GM12801 (cell line): Measurements from ENCODE around the gene FBLN1.

Experiments used
- TF ChIP-seq, protein P1 (sequence below): IDR thresholded peaks from one replicate; pipeline ENCODE4 v1.5.1; 2011; ENCODE audit warnings: control low read depth; ENCODE audit not compliant: insufficient read length; ENCODE audit errors: extremely low read depth

Gene FBLN1

GRCh38 chr22:45502215-45503049 is at the start of gene FBLN1:
Gene FBLN1 (plus strand): TSS chr22:45502883. CDS start chr22:45502986, 103 bp downstream.
- TF ChIP-seq, protein P1, sequence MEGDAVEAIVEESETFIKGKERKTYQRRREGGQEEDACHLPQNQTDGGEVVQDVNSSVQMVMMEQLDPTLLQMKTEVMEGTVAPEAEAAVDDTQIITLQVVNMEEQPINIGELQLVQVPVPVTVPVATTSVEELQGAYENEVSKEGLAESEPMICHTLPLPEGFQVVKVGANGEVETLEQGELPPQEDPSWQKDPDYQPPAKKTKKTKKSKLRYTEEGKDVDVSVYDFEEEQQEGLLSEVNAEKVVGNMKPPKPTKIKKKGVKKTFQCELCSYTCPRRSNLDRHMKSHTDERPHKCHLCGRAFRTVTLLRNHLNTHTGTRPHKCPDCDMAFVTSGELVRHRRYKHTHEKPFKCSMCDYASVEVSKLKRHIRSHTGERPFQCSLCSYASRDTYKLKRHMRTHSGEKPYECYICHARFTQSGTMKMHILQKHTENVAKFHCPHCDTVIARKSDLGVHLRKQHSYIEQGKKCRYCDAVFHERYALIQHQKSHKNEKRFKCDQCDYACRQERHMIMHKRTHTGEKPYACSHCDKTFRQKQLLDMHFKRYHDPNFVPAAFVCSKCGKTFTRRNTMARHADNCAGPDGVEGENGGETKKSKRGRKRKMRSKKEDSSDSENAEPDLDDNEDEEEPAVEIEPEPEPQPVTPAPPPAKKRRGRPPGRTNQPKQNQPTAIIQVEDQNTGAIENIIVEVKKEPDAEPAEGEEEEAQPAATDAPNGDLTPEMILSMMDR: no peak

- TF ChIP-seq, protein P1: no peak
Measured at GRCh38 chr22:45453764-45454163, 48.9 kb upstream of the FBLN1 start.

DNA sequence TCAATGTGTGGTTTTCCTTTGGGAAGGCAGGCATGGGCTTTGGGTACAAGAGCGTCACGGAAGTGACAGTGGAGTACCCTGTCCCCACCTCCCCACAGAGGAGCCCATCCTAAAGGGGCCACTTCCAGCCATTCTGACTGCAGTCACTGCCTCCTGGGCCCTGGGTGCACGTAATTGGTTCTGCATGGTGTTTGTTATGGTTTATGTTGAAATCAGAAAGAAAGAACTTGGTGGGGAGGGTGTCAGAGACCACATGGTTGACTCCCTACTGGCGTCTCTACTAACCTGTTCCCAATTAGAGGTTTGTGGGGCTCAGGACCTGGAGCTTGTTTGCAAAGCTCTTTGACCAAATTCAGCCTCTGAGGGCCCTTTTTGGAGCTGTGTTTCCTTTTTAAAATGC is 48.4 kb upstream of the FBLN1 start:
- TF ChIP-seq, protein P1: no peak

DNA sequence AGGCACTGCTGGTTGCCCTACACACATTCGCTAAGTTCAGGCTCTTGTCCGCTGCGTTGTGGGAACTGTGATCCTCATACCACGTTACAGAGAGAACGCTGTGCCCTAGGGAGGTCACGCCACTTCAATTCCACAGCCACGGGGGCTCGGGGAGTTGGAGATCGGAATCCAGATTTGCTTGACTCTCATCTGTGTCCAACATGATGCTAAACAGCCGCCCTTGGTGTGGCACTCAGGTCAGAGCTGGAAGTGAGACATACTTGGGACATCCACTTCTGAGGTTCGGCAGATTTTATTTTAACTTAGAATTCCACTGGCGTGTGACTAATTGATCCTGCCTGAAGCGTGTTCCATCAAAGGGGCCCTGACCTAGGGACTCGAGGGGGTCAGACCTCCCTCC is 47.5 kb upstream of the FBLN1 start:
- TF ChIP-seq, protein P1: no peak

GRCh38 chr22:45455621-45456020 is 47.1 kb upstream of the FBLN1 start:
- TF ChIP-seq, protein P1: no peak

GRCh38 chr22:45456811-45457210 is 45.9 kb upstream of the FBLN1 start:
- TF ChIP-seq, protein P1: no peak

GRCh38 chr22:45458532-45458931 is 44.2 kb upstream of the FBLN1 start:
- TF ChIP-seq, protein P1: no peak
